Measurements from ENCODE around the gene ETFB. TPM values are rescaled to one million over a fixed set of nuclear protein-coding genes. Genes with fewer than 3 reads are reported as not detected.
A peak's percentile ranks its signal among the peaks of the same experiment; 100 is the strongest.

The ETFB gene
- total and polyA plus RNA-seq, 9 of the 15 experiments (the other 6 are each of a cell fraction or from before 2014, with no cell fraction given), result 18.1 to 143 (median 96.1) TPM

DNA sequence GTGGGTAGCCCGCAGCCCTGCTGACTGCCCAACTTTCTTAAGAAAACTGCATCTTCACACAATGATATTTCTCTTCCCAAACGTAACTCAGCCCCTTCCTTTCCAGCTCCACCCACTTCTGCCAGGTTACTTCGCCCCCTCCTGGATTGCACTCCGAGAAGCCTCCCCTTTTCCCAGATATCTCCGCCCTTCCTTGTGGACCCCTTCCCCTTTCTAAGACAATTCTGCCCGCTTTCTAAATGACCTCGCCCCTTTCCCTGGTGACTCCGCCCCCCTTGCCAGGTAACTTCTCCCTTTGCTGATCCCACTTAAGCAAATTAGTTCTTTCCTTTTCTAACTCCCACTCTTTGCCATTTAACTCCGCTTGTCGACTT is 26.9 kb downstream of the ETFB start (continued):
- TF ChIP-seq, protein P1, sequence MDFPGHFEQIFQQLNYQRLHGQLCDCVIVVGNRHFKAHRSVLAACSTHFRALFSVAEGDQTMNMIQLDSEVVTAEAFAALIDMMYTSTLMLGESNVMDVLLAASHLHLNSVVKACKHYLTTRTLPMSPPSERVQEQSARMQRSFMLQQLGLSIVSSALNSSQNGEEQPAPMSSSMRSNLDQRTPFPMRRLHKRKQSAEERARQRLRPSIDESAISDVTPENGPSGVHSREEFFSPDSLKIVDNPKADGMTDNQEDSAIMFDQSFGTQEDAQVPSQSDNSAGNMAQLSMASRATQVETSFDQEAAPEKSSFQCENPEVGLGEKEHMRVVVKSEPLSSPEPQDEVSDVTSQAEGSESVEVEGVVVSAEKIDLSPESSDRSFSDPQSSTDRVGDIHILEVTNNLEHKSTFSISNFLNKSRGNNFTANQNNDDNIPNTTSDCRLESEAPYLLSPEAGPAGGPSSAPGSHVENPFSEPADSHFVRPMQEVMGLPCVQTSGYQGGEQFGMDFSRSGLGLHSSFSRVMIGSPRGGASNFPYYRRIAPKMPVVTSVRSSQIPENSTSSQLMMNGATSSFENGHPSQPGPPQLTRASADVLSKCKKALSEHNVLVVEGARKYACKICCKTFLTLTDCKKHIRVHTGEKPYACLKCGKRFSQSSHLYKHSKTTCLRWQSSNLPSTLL (IDR thresholded peaks at IDR 0.05), result peak; percentile 74; the same call in 1 of the 2 replicates
- no peak for TF ChIP-seq SRSF3 (IDR thresholded peaks at IDR 0.05; ENCODE audit: insufficient read depth, low read length)
- no peak for TF ChIP-seq PCBP1 (IDR thresholded peaks at IDR 0.05; ENCODE audit: low read depth, low read length, poor library complexity, severe bottlenecking)
- peak; percentile 24 for TF ChIP-seq ARHGAP35 (IDR thresholded peaks at IDR 0.05; ENCODE audit: partially characterized antibody)
- TF ChIP-seq, protein P2, sequence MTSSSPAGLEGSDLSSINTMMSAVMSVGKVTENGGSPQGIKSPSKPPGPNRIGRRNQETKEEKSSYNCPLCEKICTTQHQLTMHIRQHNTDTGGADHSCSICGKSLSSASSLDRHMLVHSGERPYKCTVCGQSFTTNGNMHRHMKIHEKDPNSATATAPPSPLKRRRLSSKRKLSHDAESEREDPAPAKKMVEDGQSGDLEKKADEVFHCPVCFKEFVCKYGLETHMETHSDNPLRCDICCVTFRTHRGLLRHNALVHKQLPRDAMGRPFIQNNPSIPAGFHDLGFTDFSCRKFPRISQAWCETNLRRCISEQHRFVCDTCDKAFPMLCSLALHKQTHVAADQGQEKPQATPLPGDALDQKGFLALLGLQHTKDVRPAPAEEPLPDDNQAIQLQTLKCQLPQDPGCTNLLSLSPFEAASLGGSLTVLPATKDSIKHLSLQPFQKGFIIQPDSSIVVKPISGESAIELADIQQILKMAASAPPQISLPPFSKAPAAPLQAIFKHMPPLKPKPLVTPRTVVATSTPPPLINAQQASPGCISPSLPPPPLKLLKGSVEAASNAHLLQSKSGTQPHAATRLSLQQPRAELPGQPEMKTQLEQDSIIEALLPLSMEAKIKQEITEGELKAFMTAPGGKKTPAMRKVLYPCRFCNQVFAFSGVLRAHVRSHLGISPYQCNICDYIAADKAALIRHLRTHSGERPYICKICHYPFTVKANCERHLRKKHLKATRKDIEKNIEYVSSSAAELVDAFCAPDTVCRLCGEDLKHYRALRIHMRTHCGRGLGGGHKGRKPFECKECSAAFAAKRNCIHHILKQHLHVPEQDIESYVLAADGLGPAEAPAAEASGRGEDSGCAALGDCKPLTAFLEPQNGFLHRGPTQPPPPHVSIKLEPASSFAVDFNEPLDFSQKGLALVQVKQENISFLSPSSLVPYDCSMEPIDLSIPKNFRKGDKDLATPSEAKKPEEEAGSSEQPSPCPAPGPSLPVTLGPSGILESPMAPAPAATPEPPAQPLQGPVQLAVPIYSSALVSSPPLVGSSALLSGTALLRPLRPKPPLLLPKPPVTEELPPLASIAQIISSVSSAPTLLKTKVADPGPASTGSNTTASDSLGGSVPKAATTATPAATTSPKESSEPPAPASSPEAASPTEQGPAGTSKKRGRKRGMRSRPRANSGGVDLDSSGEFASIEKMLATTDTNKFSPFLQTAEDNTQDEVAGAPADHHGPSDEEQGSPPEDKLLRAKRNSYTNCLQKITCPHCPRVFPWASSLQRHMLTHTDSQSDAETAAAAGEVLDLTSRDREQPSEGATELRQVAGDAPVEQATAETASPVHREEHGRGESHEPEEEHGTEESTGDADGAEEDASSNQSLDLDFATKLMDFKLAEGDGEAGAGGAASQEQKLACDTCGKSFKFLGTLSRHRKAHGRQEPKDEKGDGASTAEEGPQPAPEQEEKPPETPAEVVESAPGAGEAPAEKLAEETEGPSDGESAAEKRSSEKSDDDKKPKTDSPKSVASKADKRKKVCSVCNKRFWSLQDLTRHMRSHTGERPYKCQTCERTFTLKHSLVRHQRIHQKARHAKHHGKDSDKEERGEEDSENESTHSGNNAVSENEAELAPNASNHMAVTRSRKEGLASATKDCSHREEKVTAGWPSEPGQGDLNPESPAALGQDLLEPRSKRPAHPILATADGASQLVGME (CRISPR knock-in tag; IDR thresholded peaks at IDR 0.05), result 0 out of 2 replicates have a peak, but pooled peaks have one; percentile 67
- TF ChIP-seq, protein P3, sequence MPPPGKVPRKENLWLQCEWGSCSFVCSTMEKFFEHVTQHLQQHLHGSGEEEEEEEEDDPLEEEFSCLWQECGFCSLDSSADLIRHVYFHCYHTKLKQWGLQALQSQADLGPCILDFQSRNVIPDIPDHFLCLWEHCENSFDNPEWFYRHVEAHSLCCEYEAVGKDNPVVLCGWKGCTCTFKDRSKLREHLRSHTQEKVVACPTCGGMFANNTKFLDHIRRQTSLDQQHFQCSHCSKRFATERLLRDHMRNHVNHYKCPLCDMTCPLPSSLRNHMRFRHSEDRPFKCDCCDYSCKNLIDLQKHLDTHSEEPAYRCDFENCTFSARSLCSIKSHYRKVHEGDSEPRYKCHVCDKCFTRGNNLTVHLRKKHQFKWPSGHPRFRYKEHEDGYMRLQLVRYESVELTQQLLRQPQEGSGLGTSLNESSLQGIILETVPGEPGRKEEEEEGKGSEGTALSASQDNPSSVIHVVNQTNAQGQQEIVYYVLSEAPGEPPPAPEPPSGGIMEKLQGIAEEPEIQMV (tag; conservative IDR thresholded peaks at IDR 0.05; ENCODE audit: low read depth), result no peak
- TF ChIP-seq U2AF2 (optimal IDR thresholded peaks at IDR 0.05; ENCODE audit: low read depth, low read length), result no peak
- no peak for TF ChIP-seq SRSF7 (optimal IDR thresholded peaks at IDR 0.05; ENCODE audit: low read depth, low read length)
- TF ChIP-seq, protein P4, sequence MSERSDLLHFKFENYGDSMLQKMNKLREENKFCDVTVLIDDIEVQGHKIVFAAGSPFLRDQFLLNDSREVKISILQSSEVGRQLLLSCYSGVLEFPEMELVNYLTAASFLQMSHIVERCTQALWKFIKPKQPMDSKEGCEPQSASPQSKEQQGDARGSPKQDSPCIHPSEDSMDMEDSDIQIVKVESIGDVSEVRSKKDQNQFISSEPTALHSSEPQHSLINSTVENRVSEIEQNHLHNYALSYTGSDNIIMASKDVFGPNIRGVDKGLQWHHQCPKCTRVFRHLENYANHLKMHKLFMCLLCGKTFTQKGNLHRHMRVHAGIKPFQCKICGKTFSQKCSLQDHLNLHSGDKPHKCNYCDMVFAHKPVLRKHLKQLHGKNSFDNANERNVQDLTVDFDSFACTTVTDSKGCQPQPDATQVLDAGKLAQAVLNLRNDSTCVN (CRISPR knock-in tag; IDR thresholded peaks at IDR 0.05), result peak; percentile 96
- TF ChIP-seq ZEB2 (IDR thresholded peaks at IDR 0.05), result peak; percentile 51; the same call in 1 of the 2 replicates
- TF ChIP-seq, protein P5, sequence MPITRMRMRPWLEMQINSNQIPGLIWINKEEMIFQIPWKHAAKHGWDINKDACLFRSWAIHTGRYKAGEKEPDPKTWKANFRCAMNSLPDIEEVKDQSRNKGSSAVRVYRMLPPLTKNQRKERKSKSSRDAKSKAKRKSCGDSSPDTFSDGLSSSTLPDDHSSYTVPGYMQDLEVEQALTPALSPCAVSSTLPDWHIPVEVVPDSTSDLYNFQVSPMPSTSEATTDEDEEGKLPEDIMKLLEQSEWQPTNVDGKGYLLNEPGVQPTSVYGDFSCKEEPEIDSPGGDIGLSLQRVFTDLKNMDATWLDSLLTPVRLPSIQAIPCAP (CRISPR knock-in tag; IDR thresholded peaks at IDR 0.05; ENCODE audit: borderline replicate concordance), result no peak
- TF ChIP-seq GTF2A2 (tag; IDR thresholded peaks at IDR 0.05), result no peak
- peak; percentile 43; the same call in 1 of the 2 replicates for TF ChIP-seq E2F3 (CRISPR knock-in tag; IDR thresholded peaks at IDR 0.05)

Measured in K562 (cell line).